HL-60 (cell line): ENCODE results near the gene SOD3.

Source experiments
- CTCF ChIP-seq: IDR thresholded peaks from one replicate; pipeline ENCODE4 v1.5.1; 2011; ENCODE audit warnings: low read length, control low read depth, inconsistent platforms; ENCODE audit not compliant: insufficient read depth
- GABPA ChIP-seq: IDR thresholded peaks from 2 replicates; pipeline ENCODE4 v1.6.1; 2012; ENCODE audit warnings: low read depth
- POLR2AphosphoS5 ChIP-seq: IDR thresholded peaks from 2 replicates; pipeline ENCODE4 v1.6.1; 2012; ENCODE audit warnings: low read depth
- REST ChIP-seq: IDR thresholded peaks from 2 replicates; pipeline ENCODE4 v1.6.1; 2012; ENCODE audit warnings: low read depth; ENCODE audit not compliant: insufficient replicate concordance

GRCh38 chr4:24805566-24805965 is 10.2 kb downstream of the SOD3 start:
- no peak for TF ChIP-seq CTCF
- TF ChIP-seq GABPA, result no peak
- no peak for TF ChIP-seq POLR2AphosphoS5
- no peak for TF ChIP-seq REST
